NB4 (cell line): ENCODE results near the gene NOVA2.

Experiments used
- DNase-seq: peaks from one replicate; pipeline ENCODE4 v3.0.0; 2010; ENCODE audit warnings: low read depth
- H3K4me3 ChIP-seq: one replicate; pipeline ENCODE4 v1.5.1; 2011; ENCODE audit warnings: mild to moderate bottlenecking, low read depth, low read length, moderate library complexity
- MYC ChIP-seq: IDR thresholded peaks from 2 replicates; pipeline ENCODE4 v1.6.1; 2011; ENCODE audit warnings: low read depth, low read length
- POLR2A ChIP-seq: IDR thresholded peaks from 2 replicates; pipeline ENCODE4 v1.6.1; 2011; ENCODE audit warnings: mild to moderate bottlenecking; ENCODE audit not compliant: insufficient read length; ENCODE audit errors: extremely low read depth
- TF ChIP-seq, protein P1 (sequence below): IDR thresholded peaks from one replicate; pipeline ENCODE4 v1.5.1; 2012; ENCODE audit warnings: low read depth, low read length
- TF ChIP-seq, protein P2 (sequence below): IDR thresholded peaks from 2 replicates; pipeline ENCODE4 v1.6.1; 2011; ENCODE audit warnings: low read depth, low read length

The NOVA2 gene

GRCh38 chr19:45959517-45960025, 14.1 kb downstream of the NOVA2 start:
- TF ChIP-seq, protein P1, sequence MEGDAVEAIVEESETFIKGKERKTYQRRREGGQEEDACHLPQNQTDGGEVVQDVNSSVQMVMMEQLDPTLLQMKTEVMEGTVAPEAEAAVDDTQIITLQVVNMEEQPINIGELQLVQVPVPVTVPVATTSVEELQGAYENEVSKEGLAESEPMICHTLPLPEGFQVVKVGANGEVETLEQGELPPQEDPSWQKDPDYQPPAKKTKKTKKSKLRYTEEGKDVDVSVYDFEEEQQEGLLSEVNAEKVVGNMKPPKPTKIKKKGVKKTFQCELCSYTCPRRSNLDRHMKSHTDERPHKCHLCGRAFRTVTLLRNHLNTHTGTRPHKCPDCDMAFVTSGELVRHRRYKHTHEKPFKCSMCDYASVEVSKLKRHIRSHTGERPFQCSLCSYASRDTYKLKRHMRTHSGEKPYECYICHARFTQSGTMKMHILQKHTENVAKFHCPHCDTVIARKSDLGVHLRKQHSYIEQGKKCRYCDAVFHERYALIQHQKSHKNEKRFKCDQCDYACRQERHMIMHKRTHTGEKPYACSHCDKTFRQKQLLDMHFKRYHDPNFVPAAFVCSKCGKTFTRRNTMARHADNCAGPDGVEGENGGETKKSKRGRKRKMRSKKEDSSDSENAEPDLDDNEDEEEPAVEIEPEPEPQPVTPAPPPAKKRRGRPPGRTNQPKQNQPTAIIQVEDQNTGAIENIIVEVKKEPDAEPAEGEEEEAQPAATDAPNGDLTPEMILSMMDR = no peak
- TF ChIP-seq, protein P2, sequence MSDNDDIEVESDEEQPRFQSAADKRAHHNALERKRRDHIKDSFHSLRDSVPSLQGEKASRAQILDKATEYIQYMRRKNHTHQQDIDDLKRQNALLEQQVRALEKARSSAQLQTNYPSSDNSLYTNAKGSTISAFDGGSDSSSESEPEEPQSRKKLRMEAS = no peak
- TF ChIP-seq MYC (no peak), POLR2A (no peak)
- DNase-seq = no peak
- no peak overlapping the region for H3K4me3 ChIP-seq

- DNase-seq = no peak
- H3K4me3 ChIP-seq = no peak overlapping the region
- TF ChIP-seq, protein P1 = no peak
- TF ChIP-seq POLR2A (no peak), MYC (no peak)
- TF ChIP-seq, protein P2 = no peak
Observed at GRCh38 chr19:45958769-45959516, 14.7 kb downstream of the NOVA2 start.

DNA sequence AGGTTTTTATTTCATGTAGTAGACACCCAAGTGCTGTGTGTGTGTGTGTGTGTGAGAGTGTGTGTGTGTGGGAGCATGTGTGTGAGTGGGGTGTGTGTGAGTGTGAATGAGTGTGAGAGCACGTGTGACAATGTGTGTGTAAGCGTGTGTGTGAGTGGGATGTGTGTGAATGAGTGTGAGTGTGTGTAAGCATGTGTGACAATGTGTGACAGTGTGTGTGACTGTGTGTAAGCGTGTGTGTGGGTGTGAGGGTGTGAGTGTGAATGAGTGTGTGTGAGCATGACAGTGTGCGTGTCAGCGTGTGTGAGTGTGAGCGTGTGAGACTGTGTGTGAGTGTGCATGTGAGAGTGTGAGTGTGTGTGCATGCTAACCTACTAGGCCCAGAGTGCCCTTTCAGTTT, 15.3 kb downstream of the NOVA2 start:
- no peak overlapping the region for H3K4me3 ChIP-seq
- TF ChIP-seq POLR2A (no peak), MYC (no peak)
- TF ChIP-seq, protein P2 = no peak
- TF ChIP-seq, protein P1 = no peak
- no peak for DNase-seq

- TF ChIP-seq, protein P2 = no peak
- TF ChIP-seq MYC (no peak), POLR2A (no peak)
- TF ChIP-seq, protein P1 = no peak
- DNase-seq = peak; percentile 70
- H3K4me3 ChIP-seq = no peak overlapping the region
Observed at GRCh38 chr19:45955905-45956608, 17.6 kb downstream of the NOVA2 start.

DNA sequence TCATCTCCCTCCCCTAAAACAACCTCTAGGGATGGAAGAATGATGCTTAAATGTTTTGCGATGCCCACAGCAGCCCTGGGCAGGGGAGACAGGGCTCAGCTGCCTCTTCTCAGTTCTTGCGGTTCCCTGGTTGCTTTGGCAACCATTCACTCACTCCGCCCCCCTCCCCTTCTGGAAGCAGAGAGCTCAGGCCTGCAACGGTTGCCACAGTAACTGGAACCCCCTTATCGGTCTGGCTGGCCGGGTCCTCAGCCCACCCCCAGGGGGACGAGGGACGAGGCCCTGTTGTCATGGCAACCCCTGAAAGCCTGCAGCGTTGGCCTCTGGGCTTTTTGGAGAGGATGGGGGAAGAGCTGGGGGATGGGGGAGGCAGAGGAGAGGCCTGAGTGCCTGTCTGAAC, 19.5 kb downstream of the NOVA2 start:
- no peak for TF ChIP-seq MYC
- H3K4me3 ChIP-seq = no peak overlapping the region
- no peak for DNase-seq

DNA sequence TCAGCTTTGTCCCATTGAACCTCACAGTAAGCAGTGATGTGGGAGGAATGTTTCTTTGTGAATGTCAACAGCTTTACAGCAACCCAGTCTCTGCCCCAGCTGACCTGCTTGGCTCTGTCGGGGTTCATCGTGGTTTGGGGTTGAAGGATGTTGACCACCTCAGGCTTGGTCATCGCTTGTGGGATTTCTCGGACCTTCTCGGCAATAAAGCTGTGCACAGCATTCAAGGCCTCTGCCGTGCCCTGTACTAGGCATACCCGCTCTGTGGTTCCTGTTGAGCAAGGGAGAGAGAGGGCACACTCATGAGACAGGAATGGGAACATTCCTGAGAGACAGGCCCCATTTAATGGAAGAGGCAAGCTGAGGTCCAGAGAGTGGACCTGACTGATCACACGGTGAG, 20.0 kb downstream of the NOVA2 start:
- TF ChIP-seq POLR2A = no peak
- TF ChIP-seq, protein P2 = no peak
- TF ChIP-seq MYC = no peak
- TF ChIP-seq, protein P1 = no peak
- no peak overlapping the region for H3K4me3 ChIP-seq
- no peak for DNase-seq
